Stimulated activated CD8-positive, alpha-beta memory T cell treated with anti-CD3 and anti-CD28 coated beads, Interleukin-4, amount 100 ng/mL, for 48 hours (primary cell): ENCODE measurements around the gene CELF6.

Experiments
- DNase-seq: peaks from one replicate; pipeline ENCODE4 v3.0.0-alpha.2; 2020

The CELF6 gene

DNA sequence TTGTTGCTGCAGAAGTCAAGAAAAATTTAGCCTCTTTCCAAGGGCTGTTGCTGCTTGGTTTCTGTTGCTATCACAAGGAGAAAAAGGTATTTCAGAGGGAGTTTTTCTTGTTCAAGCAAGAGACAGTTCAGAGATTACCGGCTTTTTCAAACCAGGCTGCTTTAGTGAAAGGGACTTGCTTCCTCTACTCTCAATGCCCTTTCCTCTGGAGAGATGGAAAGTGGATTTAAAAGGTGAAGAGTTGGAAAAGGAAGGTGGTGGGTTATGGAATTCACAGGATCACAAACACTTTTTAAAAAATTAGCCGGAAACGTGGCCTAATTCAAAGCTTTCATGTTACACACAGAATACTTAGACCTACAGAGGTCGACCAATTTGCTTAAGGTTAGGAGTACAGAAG is 48.7 kb downstream of the CELF6 start:
- DNase-seq: no peak

GRCh38 chr15:72269739-72270138 is 50.2 kb downstream of the CELF6 start:
- DNase-seq: no peak

DNA sequence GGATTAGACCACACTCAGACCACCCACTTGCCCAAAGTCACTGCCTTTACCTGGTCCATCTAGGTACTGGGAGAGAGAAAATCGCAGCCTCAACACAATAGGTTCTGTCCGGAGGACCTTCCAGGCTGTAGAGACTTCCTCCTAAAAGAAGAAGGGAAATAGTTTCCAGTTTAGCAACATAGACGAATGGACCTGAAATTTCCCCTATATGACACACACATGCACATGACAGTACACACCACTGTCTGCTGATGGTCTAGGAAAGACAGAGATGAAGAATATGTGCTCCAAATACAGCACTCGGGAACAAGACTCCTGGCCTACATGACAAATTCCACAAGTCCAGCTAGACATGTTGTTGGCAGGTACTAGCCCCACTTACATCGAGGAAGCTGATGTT is 54.9 kb downstream of the CELF6 start:
- no peak for DNase-seq

GRCh38 chr15:72252663-72253299 is 67.2 kb downstream of the CELF6 start:
- DNase-seq: no peak

- DNase-seq: no peak
These were observed 70.7 kb downstream of the CELF6 start for GRCh38 chr15:72249142-72249810.

- DNase-seq: no peak
These were observed 71.4 kb downstream of the CELF6 start for GRCh38 chr15:72248514-72248913.

- DNase-seq: no peak
These were observed 77.1 kb downstream of the CELF6 start for GRCh38 chr15:72242775-72243370.

GRCh38 chr15:72239652-72240051 is 80.3 kb downstream of the CELF6 start:
- no peak for DNase-seq

GRCh38 chr15:72238586-72238985 is 81.4 kb downstream of the CELF6 start:
- DNase-seq: no peak

GRCh38 chr15:72237853-72238224 is 82.1 kb downstream of the CELF6 start:
- no peak for DNase-seq

- DNase-seq: peak; percentile 84
These were observed 82.7 kb downstream of the CELF6 start for GRCh38 chr15:72237029-72237852.

DNA sequence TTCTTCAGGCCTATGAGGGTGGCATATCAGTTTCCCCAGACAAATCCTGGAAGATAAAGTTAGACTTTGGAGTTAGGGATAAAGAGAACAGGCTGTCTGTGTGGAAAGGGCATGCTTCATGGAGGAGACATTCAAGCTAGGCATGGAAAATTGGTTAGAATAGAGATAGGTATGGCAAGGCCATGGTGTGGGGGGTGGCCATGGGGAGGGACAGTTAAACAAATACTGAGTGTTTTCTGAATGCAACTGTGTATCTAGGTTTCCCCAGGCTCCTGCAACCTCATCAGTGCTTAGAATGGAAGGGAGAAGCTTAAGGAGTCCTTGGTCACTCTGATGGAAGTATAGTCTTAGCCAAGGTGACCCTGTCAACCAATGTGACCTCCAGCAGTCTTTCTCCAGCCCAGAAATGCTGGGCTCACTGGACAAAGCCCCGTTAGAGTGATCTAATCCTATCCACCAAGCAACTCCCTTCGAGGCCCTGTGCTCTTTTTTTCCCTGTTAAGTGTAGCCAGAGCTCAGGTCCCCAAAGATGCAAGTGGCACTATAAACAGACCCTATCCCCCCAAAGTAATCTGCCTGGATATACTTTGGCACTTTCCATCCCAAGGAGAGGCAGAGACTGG is 83.5 kb downstream of the CELF6 start:
- DNase-seq: no peak

GRCh38 chr15:72235298-72235697 is 84.7 kb downstream of the CELF6 start:
- no peak for DNase-seq
